ENCODE data around the gene DDX4.
"Not testable (repeated sequence)": the region's sequence is repeated elsewhere in the genome, so short reads cannot be mapped to it uniquely, and the experiment has no call there.

Gene DDX4

DNA sequence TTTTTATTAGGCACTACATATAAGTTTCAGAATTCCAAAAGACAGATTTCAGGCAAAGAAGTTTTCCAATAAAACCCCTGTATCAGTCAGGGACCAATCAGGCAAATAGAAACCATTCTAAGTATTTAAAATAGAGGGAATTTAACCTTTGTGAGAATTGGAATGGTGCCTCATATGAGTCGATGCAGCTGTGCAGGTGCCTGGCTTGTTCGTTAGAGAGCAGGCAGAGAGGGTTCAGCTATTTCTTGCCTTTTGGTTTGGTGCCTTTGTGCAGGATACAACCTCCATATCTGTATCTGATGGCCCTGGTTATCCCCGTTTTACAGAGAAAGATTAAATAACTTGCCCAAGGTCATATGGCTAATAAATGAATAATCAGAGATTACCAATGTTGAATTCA lies 6.0 kb upstream of the DDX4 start:
- no peak for DNase-seq

DNA sequence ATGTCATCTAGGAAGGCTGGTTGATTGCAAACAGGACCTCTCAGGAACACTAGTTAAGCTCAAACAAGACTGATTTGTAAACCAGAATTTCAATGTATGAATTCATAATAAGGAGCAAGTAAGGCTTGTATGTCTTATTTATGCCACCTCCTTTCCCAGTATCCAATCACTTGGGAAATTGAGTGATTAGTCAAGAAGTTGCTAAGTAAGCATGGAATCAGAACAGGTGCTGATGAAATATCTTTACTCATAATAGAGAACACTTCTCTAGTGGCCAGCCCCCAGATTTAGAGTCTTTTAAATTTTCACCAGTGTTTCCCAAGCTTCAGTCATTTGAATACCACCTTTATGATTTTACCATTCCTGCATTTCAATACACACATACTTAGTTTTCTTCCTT lies 5.3 kb upstream of the DDX4 start:
- DNase-seq: no peak

DNA sequence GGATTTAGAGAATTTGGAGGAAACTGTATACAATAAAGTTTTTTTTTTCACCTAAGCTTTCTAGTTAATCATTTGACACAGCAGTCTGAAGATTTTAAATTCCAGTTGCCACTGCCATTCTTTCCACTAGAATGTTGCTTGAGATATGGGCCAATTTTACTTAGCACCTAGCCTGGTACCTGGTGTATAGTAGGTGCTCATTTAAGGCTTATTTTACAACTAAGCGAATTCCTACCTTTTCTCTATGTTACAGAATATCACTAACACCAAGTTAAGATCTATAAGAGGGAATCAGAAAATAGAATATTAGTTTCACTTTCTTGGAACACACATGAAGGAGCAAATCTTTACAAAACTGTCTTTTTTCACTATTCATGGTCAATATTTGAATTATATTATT lies 3.2 kb upstream of the DDX4 start:
- no peak for DNase-seq

DNA sequence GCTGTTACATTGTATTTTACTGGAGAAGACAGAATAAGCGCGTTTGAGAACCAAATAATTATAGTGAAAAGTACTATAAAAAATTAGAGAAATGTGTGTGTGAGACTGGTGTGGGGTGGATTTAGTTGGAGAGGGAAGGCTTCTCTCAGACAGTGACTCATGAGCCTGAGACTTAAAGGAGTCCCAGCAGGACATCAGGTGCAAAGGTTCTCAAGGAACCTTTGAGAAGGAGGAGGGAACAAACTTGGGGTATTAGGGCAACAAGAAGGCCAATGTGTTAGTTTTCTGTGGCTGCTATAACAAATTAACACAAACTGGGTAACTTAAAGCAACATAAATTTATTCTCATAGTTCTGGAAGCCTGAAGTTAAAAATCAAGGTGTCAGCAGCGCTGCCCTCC lies 4.9 kb downstream of the DDX4 start:
- DNase-seq: no peak

DNA sequence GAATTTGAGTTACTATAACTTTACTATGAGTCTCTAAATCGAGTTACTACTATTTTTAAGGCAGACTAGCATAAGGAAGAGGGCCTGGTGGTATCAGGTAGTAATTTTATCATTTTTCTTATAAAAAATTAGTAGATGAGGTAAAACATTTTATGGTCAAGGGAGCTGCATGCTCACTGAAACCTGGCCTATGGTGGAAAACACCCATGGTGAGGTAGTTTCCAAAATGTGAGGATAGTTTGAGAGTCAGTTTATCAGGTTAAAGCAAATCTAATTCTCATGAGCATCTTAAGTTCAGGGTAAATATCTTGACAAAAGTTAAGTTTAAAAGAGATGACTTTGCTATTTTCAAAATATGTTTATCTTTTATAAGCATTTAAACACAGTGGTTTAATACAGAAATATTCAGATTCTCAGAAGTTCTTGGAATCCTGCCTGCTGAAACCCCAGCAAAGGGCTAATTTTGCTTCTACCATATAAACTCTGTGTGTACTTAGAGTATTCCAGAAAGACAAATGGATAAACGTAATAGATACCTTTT lies 10.0 kb downstream of the DDX4 start:
- no peak for DNase-seq

DNA sequence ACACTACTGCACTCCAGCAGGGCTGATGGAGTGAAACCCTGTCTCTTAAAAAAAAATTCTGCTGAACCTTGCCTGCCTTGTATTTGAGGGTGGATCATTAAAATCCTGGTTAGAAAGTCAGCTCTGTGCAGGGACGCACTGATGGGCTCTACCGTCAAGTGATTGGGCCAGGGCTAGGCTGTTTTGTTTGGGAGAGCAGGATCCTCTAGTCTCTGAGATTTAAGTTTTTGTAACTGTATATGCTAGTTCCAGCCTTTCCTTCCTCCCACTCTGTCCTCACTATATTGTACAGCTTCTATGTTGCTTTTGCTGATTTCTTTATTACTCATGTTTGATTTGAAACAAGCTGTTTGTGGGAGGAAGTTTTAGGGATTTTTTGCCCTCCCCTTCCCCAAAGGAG lies 11.5 kb downstream of the DDX4 start:
- DNase-seq: no peak

DNA sequence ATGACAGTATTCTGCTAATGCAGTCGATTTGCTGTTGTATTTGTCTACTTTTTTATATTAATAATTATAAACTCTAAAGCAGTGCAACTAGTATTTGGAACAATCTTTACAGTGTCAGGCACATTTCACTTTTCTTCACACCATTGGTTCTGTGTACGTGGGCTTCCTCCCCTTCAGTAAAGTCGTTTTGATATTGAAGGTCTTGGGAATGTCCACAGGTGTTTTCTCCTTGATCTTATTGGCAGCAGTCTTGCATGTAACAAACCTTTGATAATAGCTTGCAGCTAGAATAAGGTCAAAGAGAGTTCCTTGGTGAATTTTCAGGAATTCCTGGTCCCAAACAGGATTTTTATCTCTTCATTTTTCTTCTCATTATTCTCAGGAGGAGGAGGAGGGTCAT lies 12.2 kb downstream of the DDX4 start:
- DNase-seq: no peak

- no peak for DNase-seq
These were observed 12.6 kb downstream of the DDX4 start for GRCh38 chr5:55750499-55750898.

DNA sequence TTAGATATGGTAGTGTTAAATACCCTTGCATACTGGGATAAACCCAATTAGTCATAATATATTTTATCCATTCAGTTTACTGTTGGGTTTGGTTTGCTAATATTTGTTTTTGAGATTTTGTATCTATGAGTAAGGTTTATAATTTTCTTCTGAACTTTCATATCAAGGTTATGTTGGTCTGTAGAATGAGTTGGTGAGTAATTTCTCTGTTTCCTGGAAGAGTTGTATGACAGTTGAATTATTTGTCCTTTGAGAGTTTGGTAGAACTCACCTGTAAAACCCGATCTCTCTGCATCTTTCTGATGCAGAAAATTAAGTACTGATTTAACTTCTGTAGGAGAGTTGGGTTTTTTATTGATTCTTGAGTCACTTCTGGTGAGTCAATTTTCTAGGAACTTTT lies 20.4 kb downstream of the DDX4 start:
- no peak for DNase-seq

- DNase-seq: no peak
These were observed 20.9 kb downstream of the DDX4 start for GRCh38 chr5:55758714-55759113.

DNA sequence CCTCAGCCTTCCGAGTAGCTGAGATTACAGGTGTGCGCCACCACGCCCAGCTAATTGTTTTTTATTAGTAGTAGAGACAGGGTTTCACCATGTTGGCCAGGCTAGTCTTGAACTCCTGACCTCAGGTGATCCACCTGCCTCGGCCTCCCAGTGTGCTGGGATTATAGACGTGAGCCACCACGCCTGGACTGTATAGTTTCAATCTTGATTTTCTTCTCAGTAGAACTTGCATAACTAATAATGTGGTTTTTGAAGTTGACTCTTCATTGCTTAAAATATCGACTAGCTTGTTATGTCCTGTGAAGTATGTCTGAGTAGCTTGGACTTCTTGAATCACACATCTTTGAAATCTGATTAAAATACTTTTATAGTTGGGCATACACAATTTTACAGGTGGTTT lies 23.9 kb downstream of the DDX4 start:
- not testable (repeated sequence) for DNase-seq

GRCh38 chr5:55763746-55764420 lies 26.0 kb downstream of the DDX4 start:
- DNase-seq: no peak

GRCh38 chr5:55768279-55768678 lies 30.4 kb downstream of the DDX4 start:
- no peak for DNase-seq

DNA sequence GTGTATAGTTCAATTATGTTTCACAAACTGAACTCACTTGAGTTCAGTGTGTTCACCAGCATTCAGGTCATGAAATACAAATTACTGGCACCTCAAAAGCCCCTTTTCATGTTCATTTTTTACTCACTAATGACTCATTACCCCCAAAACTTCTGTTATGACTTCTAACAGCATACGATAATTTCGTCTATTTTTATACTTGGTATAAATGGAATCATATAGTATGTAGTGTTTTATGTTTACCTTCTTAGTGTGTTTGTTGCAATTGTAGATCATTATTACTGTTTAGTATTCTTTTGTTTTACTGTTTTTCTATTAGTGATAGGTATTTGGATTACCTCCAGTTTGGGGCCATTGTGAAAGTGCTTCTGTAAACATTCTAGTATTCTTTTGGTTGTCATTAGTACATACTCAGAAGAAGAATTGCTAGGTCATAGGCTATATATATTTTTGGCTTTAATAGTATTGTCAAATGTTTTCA lies 33.4 kb downstream of the DDX4 start:
- DNase-seq: no peak

GRCh38 chr5:55773057-55773456 lies 35.2 kb downstream of the DDX4 start:
- no peak for DNase-seq

GRCh38 chr5:55777332-55777731 lies 39.5 kb downstream of the DDX4 start:
- DNase-seq: no peak

DNA sequence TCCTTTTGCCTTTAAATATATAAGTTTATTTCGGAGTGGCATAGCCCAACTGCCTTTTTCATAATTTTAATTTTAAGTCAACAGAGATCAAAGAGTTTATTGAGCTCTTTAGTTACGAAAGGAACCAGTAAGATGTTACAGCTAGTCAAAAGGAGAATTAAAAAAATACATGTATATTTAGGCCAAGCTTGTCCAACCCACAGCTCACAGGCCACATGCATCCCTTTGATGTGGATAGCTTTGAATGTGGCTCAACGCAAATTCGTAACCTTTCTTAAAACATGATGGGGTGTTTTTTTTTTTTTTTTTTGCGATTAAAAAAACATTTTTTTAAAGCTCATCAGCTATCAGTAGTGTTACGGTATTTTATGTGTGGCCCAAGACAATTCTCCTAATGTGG lies 63.1 kb downstream of the DDX4 start:
- no peak for DNase-seq

- not testable (repeated sequence) for DNase-seq
These were observed 71.0 kb downstream of the DDX4 start for GRCh38 chr5:55808814-55809213.

- not testable (repeated sequence) for DNase-seq
These were observed 78.1 kb downstream of the DDX4 start for GRCh38 chr5:55815939-55816338.

DNA sequence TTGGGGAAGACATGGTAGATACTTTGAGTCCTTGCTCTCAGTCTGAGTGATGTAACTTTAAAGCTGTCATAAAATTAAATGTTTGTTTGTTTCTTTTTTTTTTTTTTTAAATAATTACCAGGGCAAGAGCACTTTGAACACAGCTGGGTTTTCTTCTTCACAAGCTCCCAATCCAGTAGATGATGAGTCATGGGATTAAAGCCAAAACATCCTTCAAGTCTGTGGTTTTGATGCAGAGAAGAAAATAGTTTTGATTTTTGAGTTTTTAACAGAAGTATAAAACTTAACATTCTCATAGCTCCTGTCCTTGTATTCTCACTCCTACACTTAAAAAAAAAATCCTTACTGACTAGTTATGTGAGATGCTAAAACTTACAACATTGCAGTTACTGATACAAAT lies 78.5 kb downstream of the DDX4 start:
- no peak for DNase-seq

GRCh38 chr5:55817030-55817429 lies 79.2 kb downstream of the DDX4 start:
- DNase-seq: no peak

GRCh38 chr5:55820488-55820887 lies 82.6 kb downstream of the DDX4 start:
- DNase-seq: no peak

DNA sequence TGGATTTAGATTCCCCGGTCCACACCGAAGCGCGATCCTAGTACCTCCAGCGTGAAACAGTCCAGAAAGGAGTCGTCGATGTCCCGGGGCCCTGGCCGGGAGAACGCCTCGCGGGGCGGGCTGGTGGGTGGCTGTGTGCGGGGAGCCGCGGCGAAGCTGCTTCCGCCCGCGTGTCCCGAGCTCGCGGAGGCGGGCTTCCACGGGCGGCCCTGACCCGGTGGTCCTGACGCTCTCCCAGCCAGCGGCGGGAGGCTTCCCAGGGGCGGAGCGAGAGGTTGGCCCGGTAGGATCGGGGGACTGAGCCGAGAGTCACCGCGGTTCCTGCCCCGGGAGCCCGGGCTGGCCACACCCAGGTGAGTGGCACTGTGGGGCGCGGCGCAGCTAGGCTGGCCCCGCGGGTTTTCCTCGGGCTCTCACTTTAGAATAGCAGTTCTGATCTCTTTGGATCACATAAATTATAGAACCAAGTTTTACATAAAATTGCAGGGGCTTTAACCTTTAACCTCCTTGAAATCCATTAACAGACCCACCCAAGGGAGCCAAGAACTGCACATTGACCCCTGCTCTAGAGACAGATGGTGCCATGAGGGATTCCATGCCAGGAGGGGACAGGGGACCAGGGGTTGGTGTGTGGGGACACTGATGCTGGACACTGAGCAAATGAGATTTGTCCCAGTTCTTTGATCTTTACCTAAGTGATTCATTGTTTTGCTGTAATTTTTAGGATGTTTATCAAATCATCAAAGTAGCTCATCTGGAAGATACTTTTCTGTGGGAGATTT lies 84.1 kb downstream of the DDX4 start:
- DNase-seq: no peak

DNA sequence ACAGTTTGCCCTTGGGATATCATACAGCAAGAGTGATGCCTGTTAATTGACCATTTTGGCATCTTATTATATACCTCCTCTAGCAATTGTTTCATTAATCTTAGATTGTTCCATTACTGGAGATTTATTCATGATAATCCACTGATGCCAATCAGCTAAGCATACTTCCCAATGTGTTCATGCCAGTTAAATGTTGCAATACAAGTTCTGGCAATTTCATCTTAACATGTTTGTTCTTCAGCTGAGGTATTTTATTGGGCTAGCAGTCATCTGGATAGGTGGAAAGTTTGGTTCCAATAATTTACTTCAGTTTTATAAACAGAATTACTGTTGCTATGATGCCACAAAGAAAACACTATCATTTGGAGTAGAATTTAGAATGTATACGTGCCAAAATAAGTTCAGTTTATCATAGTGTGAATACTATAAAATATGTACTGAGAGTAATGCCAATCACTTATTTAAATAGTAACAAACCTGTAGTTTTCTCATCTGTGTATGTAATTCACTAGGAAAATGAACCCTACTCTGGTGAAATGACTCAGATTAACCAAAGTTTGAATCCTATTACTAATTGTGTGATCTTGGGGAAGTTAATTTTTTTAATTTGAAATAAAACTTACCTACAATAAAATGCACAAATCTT lies 85.4 kb downstream of the DDX4 start:
- no peak for DNase-seq

Data from activated naive CD4-positive, alpha-beta T cell (primary cell).